Gastrocnemius medialis (tissue), 4 donors: ENCODE measurements around the gene NDUFC2.

Experiments
- CTCF ChIP-seq, 5 experiments: fragments of 450-650 bp in 3 of 5; fragments of 200-600 bp in 2 of 5; sonication (generic) in 2 of 5; IDR thresholded peaks in 4 of 5; conservative IDR thresholded peaks in 1 of 5; 1 replicate in 4 of 5; 2 replicates in 1 of 5; pipeline ENCODE4 v1.5.1; 2016 to 2019; ENCODE audit warnings: antibody characterized with exemption in 5 of 5, mild to moderate bottlenecking in 3 of 5, moderate library complexity in 3 of 5
- POLR2A ChIP-seq, 2 donors: fragments of 450-650 bp; IDR thresholded peaks; one replicate each; pipeline ENCODE4 v1.6.1; 2017; ENCODE audit warnings: antibody characterized with exemption in 2 of 2, mild to moderate bottlenecking in 2 of 2, moderate library complexity in 2 of 2

- TF ChIP-seq CTCF (IDR thresholded peaks at IDR 0.05 in 4 of 5, conservative IDR thresholded peaks at IDR 0.05 in 1 of 5) (no peak), POLR2A (IDR thresholded peaks at IDR 0.05) (no peak)
Observed at GRCh38 chr11:78127403-78127802, 47.7 kb upstream of the NDUFC2 start.
